Fibroblast of gingiva (primary cell): Measurements from ENCODE around the gene CHRNA3.

ENCODE experiments used
- DNase-seq: peaks from one replicate; pipeline ENCODE4 v3.0.0-alpha.2; 2011; ENCODE audit warnings: low read depth

CHRNA3 gene

GRCh38 chr15:78620527-78621421 lies at the start of gene CHRNA3:
Gene CHRNA3 (minus strand): TSS chr15:78620996. CDS start chr15:78620794, 202 bp downstream.
- DNase-seq = no peak

GRCh38 chr15:78668987-78669386 lies 48.2 kb upstream of the CHRNA3 start:
- no peak for DNase-seq

DNA sequence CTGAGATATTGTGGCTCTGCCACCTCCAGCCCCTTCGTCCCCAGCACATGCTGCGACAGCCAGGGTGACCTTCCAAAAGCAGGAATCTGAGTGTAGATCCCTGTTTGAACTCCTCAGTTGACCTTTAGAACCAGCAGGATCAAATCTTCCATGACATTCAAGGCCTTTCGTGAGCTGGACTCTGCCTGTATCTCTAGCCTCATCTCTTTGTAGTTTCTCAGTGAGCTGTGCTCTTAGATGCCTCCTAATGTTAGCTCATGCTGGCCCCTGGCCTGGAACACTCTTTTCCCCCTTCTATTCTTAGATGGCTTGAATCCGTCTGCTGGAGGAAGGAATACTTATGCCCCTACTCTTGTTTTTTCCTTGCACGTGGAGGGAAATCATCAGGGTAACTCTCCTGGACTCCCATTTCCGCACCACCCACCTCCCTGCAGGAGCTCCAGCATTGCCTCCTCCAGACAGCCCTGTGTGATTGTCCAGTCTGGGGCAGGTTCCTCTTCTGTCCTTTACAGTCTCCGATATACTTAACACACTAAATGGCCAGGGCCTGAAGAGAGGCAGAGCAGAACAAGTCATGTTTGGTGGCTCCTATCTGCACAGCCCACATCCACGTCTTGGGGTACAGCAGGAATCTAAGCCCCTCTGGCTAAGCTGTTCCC lies 46.9 kb upstream of the CHRNA3 start:
- DNase-seq = no peak

DNA sequence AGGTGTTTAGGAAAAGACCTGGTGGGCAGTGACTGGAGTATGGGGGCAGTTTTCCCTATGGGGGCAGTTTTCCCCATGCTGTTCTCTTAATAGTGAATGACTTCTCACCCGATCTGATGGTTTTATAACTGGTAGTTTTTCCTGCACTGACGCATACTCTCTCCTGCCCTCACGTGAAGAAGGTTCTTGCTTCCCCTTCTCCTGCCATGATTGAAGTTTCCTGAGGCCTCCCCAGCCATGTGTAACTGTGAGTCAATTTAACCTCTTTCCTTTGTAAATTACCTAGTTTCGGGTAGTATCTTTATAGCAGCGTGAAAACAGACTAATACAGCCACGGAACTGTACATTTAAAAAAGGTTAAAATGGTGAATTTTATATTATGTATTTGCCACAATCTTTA lies 45.2 kb upstream of the CHRNA3 start:
- DNase-seq = no peak

DNA sequence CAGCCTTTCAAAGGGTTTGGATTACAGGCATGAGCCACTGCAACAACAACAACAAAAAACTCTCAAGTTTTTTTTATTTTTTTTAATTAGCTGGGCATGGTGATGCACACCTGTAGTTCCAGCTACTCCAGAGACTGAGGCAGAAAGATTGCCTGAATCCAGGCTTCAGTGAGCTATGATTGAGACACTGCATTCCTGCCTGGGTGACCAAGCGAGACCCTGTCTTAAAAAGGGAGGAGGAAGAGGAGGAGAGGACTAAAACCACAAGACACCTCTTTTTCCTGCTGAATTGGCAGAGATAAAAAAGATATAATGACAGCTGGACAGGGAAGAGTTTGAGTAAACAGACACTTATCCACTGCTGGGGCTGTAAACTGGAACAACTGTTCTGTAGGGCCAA lies 42.9 kb upstream of the CHRNA3 start:
- no peak for DNase-seq

- DNase-seq = no peak
These were observed 41.2 kb upstream of the CHRNA3 start for GRCh38 chr15:78662028-78662427.

GRCh38 chr15:78661001-78661400 lies 40.2 kb upstream of the CHRNA3 start:
- DNase-seq = no peak

DNA sequence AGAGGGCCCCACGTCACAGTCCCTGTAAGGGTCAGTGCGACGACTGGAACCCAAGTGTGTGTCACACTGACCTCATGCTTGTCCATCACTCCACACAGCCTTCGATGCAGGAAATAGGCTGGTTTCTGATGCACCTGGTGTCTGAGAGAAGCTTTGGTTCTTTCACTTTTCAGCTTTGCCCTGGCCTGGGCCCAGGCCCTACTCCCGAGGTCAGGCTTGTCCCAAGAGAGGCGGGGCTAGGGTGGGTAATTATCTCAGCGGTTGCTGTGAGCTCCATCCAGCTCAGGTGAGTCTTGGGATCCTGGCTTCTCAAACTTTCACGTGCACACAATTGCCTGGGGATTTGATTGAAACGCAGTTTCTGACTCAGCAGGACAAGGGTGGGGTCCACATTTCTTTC lies 39.8 kb upstream of the CHRNA3 start:
- no peak for DNase-seq

- no peak for DNase-seq
These were observed 38.0 kb upstream of the CHRNA3 start for GRCh38 chr15:78658823-78659222.

DNA sequence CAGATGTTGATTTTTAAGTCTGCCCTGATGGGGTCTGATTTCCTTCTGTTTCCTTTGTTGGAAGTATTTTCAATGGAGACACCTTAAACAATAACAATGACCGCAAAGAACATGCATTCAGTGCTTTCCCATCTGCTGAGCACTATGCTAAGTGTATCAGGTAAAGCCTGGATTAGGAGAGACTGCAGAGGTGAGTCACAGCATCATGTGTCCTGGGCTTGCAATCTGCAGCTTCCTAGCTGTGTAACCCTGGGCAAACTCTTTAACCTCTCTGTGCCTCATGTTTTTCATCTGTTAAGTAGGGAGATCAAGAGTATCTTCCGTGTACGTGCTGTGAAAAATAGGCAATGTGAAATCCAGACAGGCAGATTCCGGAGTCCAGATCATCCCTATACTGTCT lies 33.5 kb upstream of the CHRNA3 start:
- DNase-seq = no peak

DNA sequence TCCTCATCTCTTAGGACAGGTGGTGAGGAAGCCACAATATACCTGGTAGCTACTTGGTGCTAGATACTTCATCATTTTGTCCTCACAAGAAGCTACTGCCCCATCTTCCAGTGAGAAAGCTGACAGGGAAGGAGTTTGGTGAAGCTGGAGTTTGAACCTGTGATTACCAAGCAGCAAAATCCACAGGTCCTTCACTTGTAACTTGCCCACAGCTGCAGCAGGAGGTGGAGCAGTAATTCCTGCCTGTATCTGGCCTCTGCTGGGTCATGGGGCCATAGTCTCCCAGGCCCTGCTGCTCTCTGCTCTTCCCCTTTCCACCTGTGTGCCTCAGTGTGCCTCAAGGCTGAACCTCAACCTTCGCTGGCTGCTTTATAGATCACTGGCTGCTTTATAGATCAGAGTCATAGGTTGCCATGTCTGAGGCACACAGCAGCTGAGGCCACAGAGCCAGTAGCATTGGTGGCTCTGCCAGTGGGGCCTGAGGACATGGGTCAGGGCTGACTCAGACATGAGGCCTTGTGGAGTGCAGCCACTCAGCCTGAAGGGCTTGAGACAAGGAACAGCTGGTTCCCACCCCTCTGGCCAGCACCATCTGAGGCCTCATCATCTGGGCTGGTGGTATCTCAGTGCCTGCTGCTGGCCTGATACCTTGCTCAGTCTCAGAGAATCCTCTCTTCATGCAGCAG lies 31.3 kb upstream of the CHRNA3 start:
- no peak for DNase-seq

DNA sequence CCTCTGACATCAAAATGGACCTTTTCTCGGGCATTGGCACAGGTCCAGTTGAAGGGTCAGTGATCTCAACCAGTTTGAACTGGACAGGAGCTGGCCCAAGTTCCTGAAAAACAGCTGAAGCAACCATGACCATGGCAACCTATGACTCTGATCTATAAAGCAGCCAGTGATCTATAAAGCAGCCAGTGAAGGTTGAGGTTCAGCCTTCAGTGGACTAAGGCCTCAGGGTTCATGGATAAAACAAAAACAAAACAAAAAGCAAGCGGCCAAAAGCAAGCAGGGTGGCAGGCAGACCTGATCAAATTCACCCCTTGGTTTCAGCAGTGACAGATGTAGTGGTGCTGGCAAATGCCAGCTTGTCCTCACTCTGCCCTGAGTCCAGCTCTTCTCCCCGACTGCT lies 30.2 kb upstream of the CHRNA3 start:
- no peak for DNase-seq

GRCh38 chr15:78650022-78650421 lies 29.2 kb upstream of the CHRNA3 start:
- DNase-seq = no peak

DNA sequence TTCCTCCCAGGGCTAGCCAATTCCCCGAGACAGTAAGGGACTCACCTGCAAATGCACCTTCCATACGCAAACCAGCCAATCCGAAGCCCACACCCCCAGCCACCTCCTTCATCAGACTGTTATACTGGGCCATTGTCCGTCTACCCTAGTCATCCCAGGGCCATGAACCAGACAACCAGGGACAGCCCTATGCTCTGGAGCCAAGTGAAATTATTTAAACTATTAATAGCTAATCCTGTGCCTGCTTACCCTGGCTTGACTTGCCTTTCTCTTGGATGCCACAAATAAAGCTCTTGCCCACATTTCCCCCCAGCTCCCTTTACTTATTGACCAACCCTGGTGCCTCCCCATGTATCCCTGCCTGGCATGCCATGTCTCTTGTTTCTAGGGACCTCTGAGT lies 24.2 kb upstream of the CHRNA3 start:
- no peak for DNase-seq

DNA sequence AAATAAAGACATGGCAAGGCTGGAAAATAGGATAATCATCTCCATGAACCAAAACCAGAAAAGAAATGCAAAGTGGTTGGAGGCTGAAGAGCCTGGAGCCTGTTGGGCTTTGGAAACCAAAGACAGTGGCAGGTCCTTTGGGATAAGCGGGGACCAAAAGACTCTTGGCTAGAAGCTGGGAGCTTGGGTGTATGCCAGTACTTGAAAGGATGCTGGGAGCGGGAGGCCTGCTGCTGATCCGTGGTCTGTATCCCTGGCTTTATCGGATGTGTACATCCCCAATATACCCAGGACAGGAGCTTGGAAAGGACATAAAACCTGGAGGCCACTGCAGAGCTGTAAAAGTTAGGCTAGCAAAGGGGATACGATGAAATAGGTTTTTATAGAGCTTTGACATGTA lies 21.5 kb upstream of the CHRNA3 start:
- no peak for DNase-seq

DNA sequence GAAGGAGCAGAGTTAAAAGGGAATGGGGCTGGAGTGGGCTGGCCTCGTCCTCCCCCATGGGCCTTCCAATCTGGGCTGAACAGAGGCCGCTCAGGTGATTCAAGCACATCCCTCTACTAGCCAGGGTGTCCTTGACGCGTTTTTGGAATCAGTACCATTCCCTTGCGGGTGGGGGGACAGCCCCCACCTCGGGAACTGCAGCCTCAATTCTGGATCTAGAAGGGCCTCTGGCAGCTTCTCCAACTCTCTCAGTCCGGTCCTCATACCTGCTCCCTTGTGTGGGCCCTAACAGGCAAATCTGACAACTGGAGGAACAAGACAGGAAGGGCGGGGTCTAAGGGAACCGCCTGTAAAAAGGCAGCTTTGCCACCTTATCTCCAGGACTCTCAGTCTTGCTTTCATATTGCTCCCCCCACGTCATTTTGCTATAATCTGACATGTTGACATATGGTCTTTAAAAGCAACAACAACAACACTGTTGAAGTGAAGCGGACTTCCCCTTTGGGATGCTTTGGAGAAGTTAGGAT lies 21.0 kb upstream of the CHRNA3 start:
- DNase-seq = no peak

- no peak for DNase-seq
These were observed 20.4 kb upstream of the CHRNA3 start, which contains the start of gene CHRNB4 for GRCh38 chr15:78641102-78641748. Gene CHRNB4 (minus strand): TSS chr15:78641210. CDS start chr15:78641133, 77 bp downstream.

DNA sequence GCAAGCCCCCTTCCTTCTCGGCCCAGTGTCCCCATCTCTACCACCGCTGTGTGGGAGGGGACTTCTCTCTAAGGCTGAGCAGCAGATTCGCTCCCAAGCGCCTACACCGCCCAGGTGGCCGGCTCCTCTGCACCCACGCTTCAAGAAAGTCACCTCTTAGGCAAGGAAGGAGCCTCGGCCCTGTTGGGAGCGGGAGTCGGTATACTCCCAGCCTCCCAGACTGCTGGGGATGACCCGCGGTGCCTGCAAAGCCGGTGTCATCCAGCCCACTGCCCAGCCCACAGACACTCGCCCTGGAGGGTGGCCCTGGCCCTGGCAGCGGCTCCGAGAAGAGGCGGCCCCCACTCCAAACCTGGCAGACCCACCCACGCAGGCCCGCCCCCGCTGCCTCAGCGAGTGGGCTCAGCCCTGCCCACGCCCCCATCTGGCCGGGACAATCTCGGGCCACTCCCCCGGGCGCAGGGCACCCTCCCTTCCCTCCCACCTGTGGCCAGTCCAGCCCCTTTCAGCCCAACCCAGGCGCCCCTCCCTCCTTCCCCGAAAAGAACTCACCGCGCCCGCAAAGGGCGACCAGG lies 19.8 kb upstream of the CHRNA3 start:
- DNase-seq = no peak

DNA sequence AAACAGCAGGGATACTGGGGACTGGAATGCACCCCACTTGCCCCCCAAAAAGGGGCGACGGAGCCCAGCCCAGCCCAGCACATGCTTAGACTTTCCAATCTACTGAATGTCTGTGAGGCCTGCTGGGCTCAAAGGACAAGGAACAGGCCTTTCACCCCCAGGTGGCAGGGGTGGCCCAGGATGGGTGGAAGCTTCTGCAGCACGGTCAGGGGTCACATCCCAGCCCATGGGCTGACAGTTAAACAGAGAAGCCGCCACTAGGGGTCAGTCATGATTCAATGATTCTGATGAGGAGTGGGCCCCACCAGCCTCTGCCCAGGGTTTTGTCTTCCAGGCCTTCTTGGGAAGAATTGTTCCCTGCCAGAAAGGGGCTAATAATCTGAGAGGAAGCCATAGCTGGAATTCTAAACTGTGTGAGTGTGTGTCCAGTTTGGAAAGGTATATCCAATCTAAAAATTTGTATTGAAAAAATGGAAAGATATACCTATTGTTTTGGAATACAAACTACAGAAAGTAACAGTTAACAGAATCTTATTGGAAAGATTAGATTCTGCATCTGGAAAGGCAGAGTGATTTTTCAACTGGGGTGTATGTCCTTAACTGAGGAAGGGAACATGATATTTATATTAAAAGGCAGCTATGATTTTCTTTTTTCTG lies 18.0 kb upstream of the CHRNA3 start:
- DNase-seq = no peak

- no peak for DNase-seq
These were observed 17.1 kb upstream of the CHRNA3 start for GRCh38 chr15:78637776-78638435.
